Effector CD8-positive, alpha-beta T cell (primary cell): Measurements from ENCODE around the gene MARCHF9.
A peak's percentile ranks its signal among the peaks of the same experiment; 100 is the strongest.
"Not testable (repeated sequence)": the region's sequence is repeated elsewhere in the genome, so short reads cannot be mapped to it uniquely, and the experiment has no call there.

Experiments used
- DNase-seq: peaks from one replicate; lab custom pipeline; 2025; lab: John Stamatoyannopoulos, UW

Gene MARCHF9

GRCh38 chr12:57769594-57769993 lies 14.7 kb downstream of the MARCHF9 start:
- DNase-seq: no peak

GRCh38 chr12:57770734-57771133 lies 15.8 kb downstream of the MARCHF9 start:
- no peak for DNase-seq

GRCh38 chr12:57771236-57771872 lies 16.5 kb downstream of the MARCHF9 start:
- DNase-seq: peak; percentile 73

GRCh38 chr12:57771873-57772428 lies 17.0 kb downstream of the MARCHF9 start, which contains the start of gene METTL1:
TSS of gene METTL1 (minus strand) at chr12:57772105. CDS start at chr12:57772083, 22 bp downstream.
- peak; percentile 78 for DNase-seq

GRCh38 chr12:57772429-57773322 lies 17.8 kb downstream of the MARCHF9 start, which contains the start of gene EEF1AKMT3:
TSS of gene EEF1AKMT3 (plus strand) at chr12:57772614. CDS start at chr12:57772725, 111 bp downstream.
- DNase-seq: peak; percentile 23

- DNase-seq: not testable (repeated sequence)
Measured at GRCh38 chr12:57774634-57775033, 19.7 kb downstream of the MARCHF9 start.

GRCh38 chr12:57775044-57775443 lies 20.1 kb downstream of the MARCHF9 start:
- no peak for DNase-seq

- no peak for DNase-seq
Measured at GRCh38 chr12:57775563-57776246, 20.8 kb downstream of the MARCHF9 start.

GRCh38 chr12:57776247-57776587 lies 21.3 kb downstream of the MARCHF9 start:
- DNase-seq: no peak

GRCh38 chr12:57777367-57777766 lies 22.5 kb downstream of the MARCHF9 start:
- DNase-seq: no peak

- no peak for DNase-seq
Measured at GRCh38 chr12:57777911-57778310, 23.0 kb downstream of the MARCHF9 start.

GRCh38 chr12:57779736-57780135 lies 24.8 kb downstream of the MARCHF9 start:
- DNase-seq: no peak

GRCh38 chr12:57780284-57780897 lies 25.5 kb downstream of the MARCHF9 start:
- no peak for DNase-seq

- no peak for DNase-seq
Measured at GRCh38 chr12:57781244-57781643, 26.3 kb downstream of the MARCHF9 start.

- no peak for DNase-seq
Measured at GRCh38 chr12:57781801-57782200, 26.9 kb downstream of the MARCHF9 start.

GRCh38 chr12:57782243-57782607 lies 27.3 kb downstream of the MARCHF9 start:
- no peak for DNase-seq

GRCh38 chr12:57782608-57783465 lies 27.9 kb downstream of the MARCHF9 start, which contains the start of gene TSFM:
TSS of gene TSFM (plus strand) at chr12:57782787. CDS start at chr12:57782802, 15 bp downstream.
- DNase-seq: peak; percentile 95

GRCh38 chr12:57783466-57783801 lies 28.5 kb downstream of the MARCHF9 start:
- DNase-seq: no peak

GRCh38 chr12:57783861-57784260 lies 29.0 kb downstream of the MARCHF9 start:
- no peak for DNase-seq

- DNase-seq: no peak
Measured at GRCh38 chr12:57793920-57794319, 39.0 kb downstream of the MARCHF9 start.

GRCh38 chr12:57795354-57795753 lies 40.5 kb downstream of the MARCHF9 start:
- no peak for DNase-seq
